GM21381 (cell line): ENCODE data around the gene RGS18.
"Not testable (repeated sequence)": the region's sequence is repeated elsewhere in the genome, so short reads cannot be mapped to it uniquely, and the experiment has no call there.

Experiments used
- ATAC-seq: cut with Tn5 transposase; IDR thresholded peaks from one replicate; pipeline ENCODE4 v1.9.1; 2021; ENCODE audit warnings: mild to moderate bottlenecking, moderate library complexity; ENCODE audit not compliant: unreplicated experiment

Gene RGS18

DNA sequence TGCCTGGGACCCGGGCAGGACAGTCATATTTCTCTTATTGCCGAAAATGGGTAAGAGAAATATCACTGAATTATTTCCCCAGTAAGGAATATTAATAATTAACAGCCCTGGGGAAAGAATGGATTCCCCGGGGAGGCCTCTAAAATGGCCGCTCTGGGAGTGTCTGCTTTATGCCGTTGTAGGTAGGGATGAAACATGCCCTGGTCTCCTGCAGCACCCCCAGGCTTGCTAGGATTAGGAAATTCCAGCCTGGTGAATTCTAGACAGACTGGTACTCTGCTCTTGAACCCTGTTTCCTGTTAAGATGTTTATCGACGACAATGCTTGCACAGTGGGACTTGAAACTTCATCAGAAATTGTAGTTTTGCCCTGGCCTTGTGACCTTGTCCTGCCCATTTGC lies 6.7 kb downstream of the RGS18 start:
- not testable (repeated sequence) for ATAC-seq

DNA sequence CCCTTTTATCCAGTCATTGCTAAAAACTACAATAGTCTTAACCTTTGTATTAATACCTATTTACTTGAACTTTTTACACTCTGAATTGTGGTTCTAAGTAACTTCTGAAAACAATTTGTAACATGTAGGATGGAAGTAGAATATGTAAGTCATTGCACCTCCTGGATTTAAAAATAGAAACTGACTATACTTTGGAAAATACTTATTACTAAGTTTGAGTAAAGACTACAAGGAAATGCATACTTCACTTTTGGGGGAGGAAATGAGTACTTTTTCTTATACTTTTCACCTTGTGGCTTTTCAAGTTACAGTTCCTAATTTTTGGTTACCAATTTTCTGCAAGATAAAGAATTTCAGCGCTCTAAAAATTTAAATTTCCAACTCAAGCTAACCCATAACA lies 8.7 kb downstream of the RGS18 start:
- no peak for ATAC-seq

DNA sequence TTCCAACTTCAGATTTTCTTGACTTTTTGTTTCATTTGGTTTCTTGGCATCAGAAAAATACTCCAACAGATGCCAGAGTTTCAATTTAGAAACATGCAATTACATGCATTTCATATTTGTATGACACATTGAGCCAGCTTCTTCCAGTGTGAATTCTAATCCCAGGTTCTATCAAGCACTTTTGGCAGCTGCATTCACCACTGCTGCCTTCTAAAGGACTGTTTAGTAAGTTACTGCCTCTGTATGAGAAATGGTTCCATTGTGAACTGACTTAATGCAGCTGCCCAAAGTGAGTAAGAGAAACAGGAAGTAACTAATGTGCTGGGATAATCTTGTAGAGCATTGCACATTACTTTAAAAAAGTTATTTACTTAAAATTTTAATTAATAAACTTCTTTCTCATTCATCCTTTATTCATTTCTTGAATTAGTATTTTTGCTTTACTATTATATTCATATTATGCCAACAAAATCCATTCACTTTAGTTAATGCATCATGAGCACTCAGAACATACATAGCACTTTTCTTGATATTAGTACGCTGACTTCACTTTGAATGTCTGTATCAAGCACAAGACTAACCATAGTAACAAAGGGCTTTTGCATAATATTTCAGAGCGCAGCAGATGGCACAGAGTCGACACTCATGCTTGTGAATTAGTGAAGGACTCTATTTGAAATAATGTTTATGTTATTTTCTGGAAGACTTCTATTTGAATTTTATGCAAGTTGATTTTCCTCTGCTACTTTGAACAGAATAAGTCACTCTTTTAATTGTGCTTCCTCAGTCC lies 9.8 kb downstream of the RGS18 start:
- ATAC-seq = no peak

DNA sequence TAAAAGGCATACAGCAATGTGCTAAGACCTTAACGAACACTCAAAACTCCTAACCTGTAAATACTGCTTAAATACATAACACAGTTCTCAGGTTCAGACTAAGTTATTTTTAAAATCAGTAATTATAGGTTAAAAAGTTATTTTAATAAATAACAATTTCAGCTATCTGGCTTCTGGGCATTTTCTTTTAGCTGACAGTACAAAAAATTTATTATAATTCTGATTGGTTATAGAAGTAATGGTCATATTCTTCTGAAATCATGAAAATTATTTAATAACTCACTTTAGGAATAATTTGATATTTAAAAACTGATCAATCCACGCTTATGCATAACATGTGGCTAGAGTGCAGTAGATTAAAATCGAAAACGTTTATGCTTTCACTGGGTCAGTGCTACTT lies 10.7 kb downstream of the RGS18 start:
- ATAC-seq = no peak

DNA sequence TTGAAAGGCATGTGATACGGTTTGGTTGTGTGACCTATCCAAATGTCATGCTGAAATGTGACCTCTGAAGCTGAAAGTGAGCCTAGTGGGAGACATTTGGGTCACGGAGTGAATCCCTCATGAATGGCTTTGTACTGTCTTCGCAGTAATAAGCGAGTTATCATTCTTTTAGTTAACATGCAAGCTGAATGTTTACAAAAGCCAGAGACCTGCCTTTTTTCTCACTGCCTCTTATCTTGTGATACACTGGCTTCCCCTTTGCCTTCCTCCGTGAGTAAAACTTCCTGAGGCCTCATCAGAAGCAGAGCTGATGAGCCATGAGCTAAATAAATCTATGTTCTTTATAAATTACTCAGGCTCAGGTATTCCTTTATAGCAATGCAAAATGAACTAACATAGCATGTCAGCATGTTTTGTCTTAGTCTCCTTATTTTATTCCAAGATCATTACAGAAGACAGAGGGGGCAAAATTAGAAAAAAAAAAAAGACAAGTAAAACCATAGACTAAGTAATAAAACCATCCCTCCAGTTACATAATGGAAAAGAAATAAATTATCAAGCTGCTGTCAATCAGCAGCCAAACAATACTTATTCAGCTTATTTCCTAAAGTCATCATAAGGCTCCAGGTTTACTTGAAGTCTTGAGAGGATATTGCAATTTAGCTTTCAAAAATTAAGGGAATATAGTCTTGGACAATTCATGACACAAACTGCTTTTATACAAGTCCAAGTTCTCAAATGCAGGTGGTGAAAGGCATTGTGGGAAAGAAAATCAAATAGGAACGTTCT lies 12.1 kb downstream of the RGS18 start:
- no peak for ATAC-seq

DNA sequence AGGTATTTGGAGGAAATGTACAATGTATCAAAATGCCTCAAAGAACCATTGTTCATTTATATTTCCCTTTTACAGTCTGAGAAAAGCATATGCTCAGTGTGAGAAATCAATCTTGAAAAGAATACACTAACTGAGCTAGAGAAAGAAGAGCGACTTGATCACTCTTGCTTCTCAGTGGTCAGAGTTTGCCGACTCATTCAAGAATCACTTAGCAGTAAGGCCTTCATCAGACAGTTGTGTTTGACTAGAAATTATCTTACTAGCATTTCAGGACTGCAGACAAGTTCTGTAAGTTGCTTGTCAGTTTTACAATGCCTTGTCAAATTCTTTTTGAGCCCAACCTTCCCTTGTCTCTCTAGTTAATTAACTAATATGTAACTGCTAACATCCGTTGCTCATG lies 12.9 kb downstream of the RGS18 start:
- ATAC-seq = no peak

DNA sequence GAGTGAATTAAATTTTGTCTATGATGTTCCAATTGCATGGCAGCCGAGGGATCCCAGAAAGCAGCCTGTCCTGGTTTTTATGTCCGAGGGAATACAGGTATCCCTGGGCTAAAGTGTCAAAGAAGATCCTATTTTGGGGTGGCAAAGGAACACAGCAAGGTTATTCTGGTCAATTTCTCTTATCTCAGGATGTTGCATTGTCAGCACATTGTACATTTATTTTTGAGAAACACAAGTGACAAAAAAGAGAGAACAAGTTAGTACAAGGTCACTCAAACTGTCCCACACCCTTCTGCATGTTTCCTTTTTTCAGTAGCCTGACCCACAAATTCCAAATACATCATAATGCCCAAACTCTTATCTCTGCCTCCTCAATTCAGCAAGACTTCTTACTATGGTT lies 17.7 kb downstream of the RGS18 start:
- no peak for ATAC-seq

DNA sequence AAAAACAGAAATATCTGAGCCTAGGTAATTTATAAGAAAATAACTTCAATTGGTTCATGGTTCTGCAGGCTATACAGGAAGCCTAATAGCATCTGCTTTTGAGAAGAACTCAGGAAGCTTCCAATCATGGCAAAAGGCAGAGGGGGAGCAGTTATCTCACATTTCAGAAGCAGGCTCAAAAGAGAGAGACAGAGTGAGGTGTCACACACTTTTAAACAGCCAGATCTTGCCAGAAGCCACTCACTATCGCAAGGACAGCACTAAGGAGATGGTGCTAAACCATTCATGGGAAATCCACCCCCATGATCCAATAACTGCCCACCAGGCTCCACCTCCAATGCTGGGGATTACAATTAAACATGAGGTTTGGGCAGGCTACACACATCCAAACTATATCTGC lies 25.5 kb downstream of the RGS18 start:
- ATAC-seq = no peak

DNA sequence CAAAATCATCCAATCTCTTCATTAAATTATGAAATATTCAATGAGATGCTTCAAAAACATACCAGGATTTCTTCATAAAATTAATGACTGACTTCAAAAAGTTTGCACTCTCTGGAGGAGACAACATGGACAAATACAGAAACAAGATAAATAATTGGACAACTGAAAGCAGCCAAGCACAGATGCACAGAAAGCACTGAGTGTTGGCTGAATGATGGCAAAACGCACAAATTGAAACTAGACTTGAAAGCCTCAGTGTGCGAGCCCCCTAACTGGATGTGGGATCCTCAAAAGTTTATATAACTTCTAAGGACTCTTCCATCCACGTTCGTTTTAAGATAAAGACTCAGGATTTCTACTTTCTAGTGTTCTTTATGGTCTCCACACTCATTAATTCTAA lies 27.9 kb downstream of the RGS18 start:
- ATAC-seq = no peak

DNA sequence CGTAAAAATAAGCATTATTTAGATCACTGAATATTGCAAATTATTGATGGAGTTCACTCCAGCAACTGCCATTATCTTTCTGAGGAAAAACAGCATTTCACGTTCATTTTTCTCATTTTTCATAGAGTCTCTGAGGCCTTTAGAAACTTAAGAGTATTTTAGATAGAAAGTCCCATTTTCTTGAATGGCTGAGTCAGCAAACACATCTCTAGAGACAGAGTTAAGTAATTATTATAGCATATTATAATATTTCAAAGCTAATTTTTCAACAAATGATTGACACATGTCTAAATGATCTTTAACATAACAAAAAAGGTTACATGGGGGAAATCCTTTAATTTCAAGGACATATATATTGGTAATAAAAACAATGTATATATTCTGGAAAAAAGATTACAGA lies 31.8 kb downstream of the RGS18 start:
- no peak for ATAC-seq

DNA sequence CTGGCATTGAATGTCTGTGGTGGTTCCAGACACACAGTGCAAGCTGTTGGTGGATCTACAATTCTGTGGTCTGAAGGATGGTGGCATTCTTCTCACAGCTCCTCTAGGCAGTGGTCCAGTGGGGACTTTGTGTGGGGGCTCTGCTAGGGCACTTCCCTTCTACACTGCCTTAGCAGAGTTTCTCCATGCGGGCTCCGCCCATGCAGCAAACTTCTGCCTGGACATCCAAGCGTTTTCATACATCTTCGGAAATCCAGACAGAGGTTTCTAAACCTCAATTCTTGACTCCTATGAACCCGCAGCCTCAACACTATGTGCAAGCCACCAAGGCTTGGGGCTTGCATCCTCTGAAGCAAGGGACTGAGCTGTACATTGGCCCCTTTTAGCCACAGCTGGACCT lies 43.0 kb downstream of the RGS18 start:
- no peak for ATAC-seq

DNA sequence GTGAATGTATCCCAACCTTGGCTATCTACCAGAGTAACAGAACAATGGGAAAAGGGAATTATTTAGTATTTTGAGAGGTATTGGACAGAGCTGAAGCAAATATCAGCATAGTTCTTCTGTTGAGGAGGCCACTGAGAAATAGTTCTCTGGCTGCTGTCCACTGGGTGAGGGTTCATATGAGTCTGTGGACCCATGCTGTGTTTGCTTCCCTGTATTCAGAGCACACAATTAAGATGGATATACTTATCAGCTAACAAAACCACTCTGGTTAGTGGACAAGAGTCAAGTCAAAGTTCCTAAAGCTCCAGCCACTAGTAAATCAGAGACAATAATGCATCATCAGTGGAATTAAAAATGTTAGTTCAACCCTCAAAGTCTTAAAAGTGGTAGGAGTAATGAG lies 66.1 kb downstream of the RGS18 start:
- ATAC-seq = no peak

DNA sequence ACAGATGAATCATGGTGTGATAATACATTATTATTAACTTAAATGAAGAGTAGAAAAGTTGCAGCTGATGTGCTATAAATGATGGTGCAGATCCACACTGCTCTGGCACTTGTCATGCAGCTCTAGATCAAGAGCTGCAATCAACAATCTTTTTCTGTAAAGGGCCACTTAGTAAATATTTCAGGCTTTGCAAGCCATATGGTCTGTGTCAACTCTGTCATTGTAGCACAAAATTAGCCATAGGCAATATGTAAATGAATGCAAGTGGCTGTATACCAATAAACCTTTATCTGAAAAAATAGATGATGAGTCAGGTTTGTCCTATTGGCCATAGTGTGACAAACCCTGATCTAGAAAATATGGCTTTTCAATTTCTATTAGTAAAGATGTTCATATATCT lies 66.6 kb downstream of the RGS18 start:
- no peak for ATAC-seq

DNA sequence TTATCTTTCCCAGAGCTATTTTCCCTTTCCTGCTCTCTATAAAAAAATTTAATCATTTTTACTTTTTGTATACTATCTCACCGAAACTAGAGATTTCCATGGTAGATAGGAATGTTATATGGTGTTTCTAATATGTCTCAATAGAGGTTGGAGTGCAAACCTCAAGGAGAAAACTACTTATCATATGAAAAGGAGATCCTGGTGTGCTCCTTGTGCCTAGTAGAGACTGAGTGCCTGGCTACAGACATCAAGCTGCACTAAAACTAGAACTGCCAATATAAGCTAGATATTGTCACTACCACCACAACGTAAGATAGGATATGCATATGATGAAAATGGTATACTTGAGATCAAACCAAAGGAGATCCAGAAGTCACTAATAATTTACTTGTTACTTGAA lies 67.0 kb downstream of the RGS18 start:
- no peak for ATAC-seq

DNA sequence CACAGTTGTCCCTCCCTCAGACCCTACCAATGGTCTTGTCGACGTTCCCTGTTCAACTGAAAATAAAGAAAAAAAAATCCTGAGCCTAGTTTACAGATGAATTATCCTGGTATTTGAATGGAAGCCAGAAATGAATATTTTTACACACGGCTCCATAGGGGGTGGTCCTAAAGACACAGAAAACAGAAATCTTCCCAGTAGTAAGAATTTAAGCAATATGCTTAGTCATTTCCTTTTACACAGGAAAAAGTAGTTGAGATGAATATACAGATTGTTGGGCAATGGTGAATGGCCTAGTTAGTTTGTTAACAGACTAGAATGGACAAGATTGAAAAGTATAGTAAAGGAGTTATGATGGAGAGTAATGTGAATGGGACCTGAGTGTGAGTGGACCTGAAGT lies 67.4 kb downstream of the RGS18 start:
- ATAC-seq = no peak

DNA sequence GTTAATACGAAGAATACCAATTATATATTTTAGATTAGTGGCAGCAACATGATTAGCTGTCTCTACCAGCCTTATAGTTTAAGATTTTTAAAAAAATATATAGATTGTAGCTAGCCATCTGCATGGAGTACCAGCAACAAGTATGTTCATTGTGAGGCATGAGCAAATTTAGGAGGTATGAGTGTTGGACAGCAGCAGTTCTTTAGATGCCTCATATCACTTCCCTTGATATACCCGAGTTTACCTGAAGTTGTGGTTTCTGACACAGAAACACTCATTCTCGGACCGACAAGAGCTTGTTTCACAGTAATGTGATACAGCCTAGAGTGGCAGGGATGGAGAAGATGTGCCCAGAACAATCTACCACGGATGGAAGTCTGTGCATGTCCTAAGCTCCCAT lies 69.1 kb downstream of the RGS18 start:
- no peak for ATAC-seq

DNA sequence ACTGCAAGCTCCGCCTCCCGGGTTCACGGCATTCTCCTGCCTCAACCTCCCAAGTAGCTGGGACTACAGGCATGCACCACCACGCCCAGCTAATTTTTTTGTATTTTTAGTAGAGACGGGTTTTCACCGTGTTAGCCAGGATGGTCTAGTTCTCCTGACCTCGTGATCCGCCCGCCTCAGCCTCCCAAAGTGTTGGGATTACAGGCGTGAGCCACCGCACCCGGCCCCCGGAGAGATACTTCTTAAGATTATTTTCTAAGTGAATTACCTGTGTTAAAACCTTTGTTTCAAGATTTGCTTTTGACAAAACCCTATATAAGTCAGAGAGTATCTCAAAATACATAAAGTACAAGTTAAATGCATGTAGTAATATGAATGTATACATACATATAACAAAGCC lies 69.7 kb downstream of the RGS18 start:
- ATAC-seq = not testable (repeated sequence)

DNA sequence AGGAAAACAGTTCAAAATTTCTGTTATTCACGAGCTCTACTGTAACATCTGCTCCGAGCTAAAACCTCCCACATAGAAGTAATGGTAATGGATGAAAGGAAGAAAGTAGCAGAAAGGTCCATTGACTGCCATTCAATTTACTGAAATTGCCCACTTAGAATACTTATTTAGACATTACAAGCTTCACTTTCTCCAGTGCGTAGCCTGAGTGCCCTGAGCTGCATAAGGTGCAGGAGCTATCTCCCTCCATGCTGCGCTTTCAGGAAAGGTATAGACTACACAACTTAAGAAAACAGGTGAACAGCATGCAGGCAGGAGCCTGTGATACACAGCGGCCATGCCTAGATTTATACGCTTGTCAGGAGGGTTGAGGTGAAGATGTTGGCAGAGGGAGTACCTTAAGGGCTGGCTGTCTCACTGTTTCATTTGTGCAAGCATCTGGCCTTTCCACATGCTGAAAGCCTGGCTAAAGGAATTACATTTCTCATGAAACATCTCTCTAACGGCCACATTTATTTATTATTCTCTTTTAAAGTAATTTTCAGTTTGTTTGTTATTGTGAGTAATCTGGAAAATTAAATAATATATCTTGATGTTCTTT lies 74.7 kb downstream of the RGS18 start:
- ATAC-seq = no peak

DNA sequence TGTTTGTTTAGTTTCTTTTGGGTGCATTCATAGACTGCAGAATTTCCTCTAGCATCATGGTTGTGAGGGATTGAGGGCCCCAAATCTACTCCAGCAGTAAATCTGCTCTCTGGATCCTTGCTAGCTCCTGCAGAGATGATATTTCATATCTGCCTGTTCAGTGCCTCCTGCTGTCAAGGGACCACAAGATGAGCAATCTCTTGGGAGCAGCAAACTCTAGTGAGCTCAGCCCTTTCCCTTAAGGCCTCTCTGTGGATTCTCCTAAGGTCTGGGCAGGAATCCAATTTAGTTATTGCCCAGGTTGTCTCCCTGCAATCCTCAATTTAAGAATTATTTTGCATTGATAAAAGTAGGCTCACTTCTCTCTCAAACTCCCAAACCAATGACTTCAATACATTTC lies 76.9 kb downstream of the RGS18 start:
- ATAC-seq = no peak
